ENCODE data around the gene SIK3.
A peak's percentile ranks its signal among the peaks of the same experiment; 100 is the strongest.

The SIK3 gene

GRCh38 chr11:116895048-116895757 is 203.0 kb downstream of the SIK3 start:
- H3K79me2 ChIP-seq (ENCODE audit: insufficient read depth, low read length): no peaks in the 10 kb centered on the region
- DNase-seq (no peak), ATAC-seq (ENCODE audit: insufficient read depth, low read depth) (0 out of 3 replicates have a peak, but pooled peaks have one; percentile 27)
- H3K4me3 ChIP-seq (ENCODE audit: low read depth in 1 of 2, low read length in 2 of 2): no peak overlapping the region
- H3K9me3 ChIP-seq (ENCODE audit: insufficient read depth, low read length, severe bottlenecking): no peaks in the 10 kb centered on the region
- H3K9ac ChIP-seq (ENCODE audit: low read depth, low read length): no peak overlapping the region
- no peaks in the 10 kb centered on the region for H3K4me1 ChIP-seq (ENCODE audit: insufficient read depth, low read length)
- H2AFZ ChIP-seq (ENCODE audit: low read depth, low read length): no peak overlapping the region
- H3K4me2 ChIP-seq (ENCODE audit: insufficient read depth, low read length): no peak overlapping the region
- H3K36me3 ChIP-seq (ENCODE audit: insufficient read depth, low read length): peaks cover 35% of the 10 kb centered on the region
- H4K20me1 ChIP-seq (ENCODE audit: insufficient read depth, low read length): no peaks in the 10 kb centered on the region
- H3K27ac ChIP-seq (ENCODE audit: low read length): no peak overlapping the region
- TF ChIP-seq, protein P1, sequence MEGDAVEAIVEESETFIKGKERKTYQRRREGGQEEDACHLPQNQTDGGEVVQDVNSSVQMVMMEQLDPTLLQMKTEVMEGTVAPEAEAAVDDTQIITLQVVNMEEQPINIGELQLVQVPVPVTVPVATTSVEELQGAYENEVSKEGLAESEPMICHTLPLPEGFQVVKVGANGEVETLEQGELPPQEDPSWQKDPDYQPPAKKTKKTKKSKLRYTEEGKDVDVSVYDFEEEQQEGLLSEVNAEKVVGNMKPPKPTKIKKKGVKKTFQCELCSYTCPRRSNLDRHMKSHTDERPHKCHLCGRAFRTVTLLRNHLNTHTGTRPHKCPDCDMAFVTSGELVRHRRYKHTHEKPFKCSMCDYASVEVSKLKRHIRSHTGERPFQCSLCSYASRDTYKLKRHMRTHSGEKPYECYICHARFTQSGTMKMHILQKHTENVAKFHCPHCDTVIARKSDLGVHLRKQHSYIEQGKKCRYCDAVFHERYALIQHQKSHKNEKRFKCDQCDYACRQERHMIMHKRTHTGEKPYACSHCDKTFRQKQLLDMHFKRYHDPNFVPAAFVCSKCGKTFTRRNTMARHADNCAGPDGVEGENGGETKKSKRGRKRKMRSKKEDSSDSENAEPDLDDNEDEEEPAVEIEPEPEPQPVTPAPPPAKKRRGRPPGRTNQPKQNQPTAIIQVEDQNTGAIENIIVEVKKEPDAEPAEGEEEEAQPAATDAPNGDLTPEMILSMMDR (IDR thresholded peaks at IDR 0.05; ENCODE audit: borderline replicate concordance, extremely low read depth, low read length, poor library complexity, severe bottlenecking): peak; percentile 40
- TF ChIP-seq EZH2 (IDR thresholded peaks at IDR 0.05; ENCODE audit: borderline replicate concordance, low read depth, low read length, severe bottlenecking): no peak
- no peaks in the 10 kb centered on the region for H3K27me3 ChIP-seq (ENCODE audit: insufficient read depth, low read length, poor library complexity)

DNA sequence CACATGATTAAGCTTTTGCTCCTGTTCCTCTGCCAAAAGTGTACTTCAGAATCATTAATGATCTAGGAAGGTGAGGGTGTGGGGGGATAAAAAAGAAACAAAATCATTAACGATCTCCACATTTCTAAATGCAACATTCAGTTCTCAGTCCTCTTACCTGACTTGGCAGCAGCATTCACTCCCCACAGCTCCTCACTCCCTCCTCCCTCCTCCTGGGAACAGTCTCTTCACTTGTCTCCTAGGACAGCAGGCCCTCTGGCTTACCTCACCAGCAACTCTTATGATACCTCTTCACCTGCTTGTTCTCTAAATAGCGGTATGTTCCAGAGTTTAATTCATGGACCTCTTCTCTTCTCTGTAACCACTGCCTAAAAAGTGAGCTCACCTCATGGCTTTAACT is 204.3 kb downstream of the SIK3 start:
- TF ChIP-seq, protein P1 (IDR thresholded peaks at IDR 0.05; ENCODE audit: borderline replicate concordance, extremely low read depth, low read length, poor library complexity, severe bottlenecking): no peak
- TF ChIP-seq EZH2 (IDR thresholded peaks at IDR 0.05; ENCODE audit: borderline replicate concordance, low read depth, low read length, severe bottlenecking): no peak
- no peak overlapping the region for H3K9ac ChIP-seq (ENCODE audit: low read depth, low read length)
- H3K9me3 ChIP-seq (ENCODE audit: insufficient read depth, low read length, severe bottlenecking): no peaks in the 10 kb centered on the region
- no peak overlapping the region for H3K27ac ChIP-seq (ENCODE audit: low read length)
- no peak overlapping the region for H3K4me3 ChIP-seq (ENCODE audit: low read depth in 1 of 2, low read length in 2 of 2)
- no peak overlapping the region for H3K4me2 ChIP-seq (ENCODE audit: insufficient read depth, low read length)
- H3K27me3 ChIP-seq (ENCODE audit: insufficient read depth, low read length, poor library complexity): no peaks in the 10 kb centered on the region
- H4K20me1 ChIP-seq (ENCODE audit: insufficient read depth, low read length): no peaks in the 10 kb centered on the region
- no peaks in the 10 kb centered on the region for H3K79me2 ChIP-seq (ENCODE audit: insufficient read depth, low read length)
- ATAC-seq (ENCODE audit: insufficient read depth, low read depth): no peak
- no peaks in the 10 kb centered on the region for H3K4me1 ChIP-seq (ENCODE audit: insufficient read depth, low read length)
- peaks cover 32% of the 10 kb centered on the region for H3K36me3 ChIP-seq (ENCODE audit: insufficient read depth, low read length)
- no peak for DNase-seq
- no peak overlapping the region for H2AFZ ChIP-seq (ENCODE audit: low read depth, low read length)

- Histone ChIP-seq H3K36me3 (ENCODE audit: insufficient read depth, low read length) (peaks cover 32% of the 10 kb centered on the region), H4K20me1 (ENCODE audit: insufficient read depth, low read length) (no peaks in the 10 kb centered on the region), H2AFZ (ENCODE audit: low read depth, low read length) (no peak overlapping the region), H3K79me2 (ENCODE audit: insufficient read depth, low read length) (no peaks in the 10 kb centered on the region), H3K27me3 (ENCODE audit: insufficient read depth, low read length, poor library complexity) (no peaks in the 10 kb centered on the region), H3K4me2 (ENCODE audit: insufficient read depth, low read length) (no peak overlapping the region), H3K4me1 (ENCODE audit: insufficient read depth, low read length) (no peaks in the 10 kb centered on the region), H3K9me3 (ENCODE audit: insufficient read depth, low read length, severe bottlenecking) (no peaks in the 10 kb centered on the region), H3K4me3 (ENCODE audit: low read depth in 1 of 2, low read length in 2 of 2) (no peak overlapping the region), H3K27ac (ENCODE audit: low read length) (no peak overlapping the region), H3K9ac (ENCODE audit: low read depth, low read length) (no peak overlapping the region)
- TF ChIP-seq, protein P1 (IDR thresholded peaks at IDR 0.05; ENCODE audit: borderline replicate concordance, extremely low read depth, low read length, poor library complexity, severe bottlenecking): no peak
- no peak for TF ChIP-seq EZH2 (IDR thresholded peaks at IDR 0.05; ENCODE audit: borderline replicate concordance, low read depth, low read length, severe bottlenecking)
- DNase-seq (no peak), ATAC-seq (ENCODE audit: insufficient read depth, low read depth) (no peak)
Observed at GRCh38 chr11:116893437-116893836, 204.8 kb downstream of the SIK3 start.
